T-helper 17 cell (primary cell): ENCODE measurements around the gene SNAPC4. TPM values are rescaled to one million over a fixed set of nuclear protein-coding genes. Genes with fewer than 3 reads are reported as not detected.
A peak's percentile ranks its signal among the peaks of the same experiment; 100 is the strongest.

Source experiments
- ATAC-seq: fragments of 150-1000 bp; cut with Tn5 transposase; 2 replicates; pipeline ENCODE4 v1.10.0; 2021; ENCODE audit warnings: mild to moderate bottlenecking, moderate library complexity
- DNase-seq, 3 donors: peaks; one replicate each; pipeline versions ENCODE4 v3.0.0 to v3.0.0-alpha.2; 2020 to 2021
- H3K9me3 ChIP-seq: one replicate; pipeline ENCODE4 v1.7.0; 2013; ENCODE audit warnings: low read length, mild to moderate bottlenecking; ENCODE audit not compliant: control insufficient read depth, poor library complexity, severe bottlenecking
- H3K27ac Mint-ChIP-seq: one replicate; pipeline ENCODE4 v1.8.0; 2022; ENCODE audit warnings: mild to moderate bottlenecking, moderate library complexity, mixed read lengths
- H3K27me3 Mint-ChIP-seq: one replicate; pipeline ENCODE4 v1.8.0; 2022; ENCODE audit warnings: mixed read lengths
- H3K36me3 Mint-ChIP-seq: one replicate; pipeline ENCODE4 v1.8.0; 2022; ENCODE audit warnings: low read depth, mixed read lengths
- H3K4me1 Mint-ChIP-seq: one replicate; pipeline ENCODE4 v1.8.0; 2022; ENCODE audit warnings: mild to moderate bottlenecking, mixed read lengths
- H3K4me3 Mint-ChIP-seq: one replicate; pipeline ENCODE4 v1.8.0; 2022; ENCODE audit warnings: mild to moderate bottlenecking, moderate library complexity, mixed read lengths
- total RNA-seq, 4 donors: library from RNA in 2 of 4; stranded (reverse) in 2 of 4; gene quantifications; one replicate each; pipeline ENCODE4 v1.2.3 and lab custom pipeline; 2022 to 2026

The SNAPC4 gene
- total RNA-seq, 2 donors from 2014 or later: 10.6 to 11.0 TPM

DNA sequence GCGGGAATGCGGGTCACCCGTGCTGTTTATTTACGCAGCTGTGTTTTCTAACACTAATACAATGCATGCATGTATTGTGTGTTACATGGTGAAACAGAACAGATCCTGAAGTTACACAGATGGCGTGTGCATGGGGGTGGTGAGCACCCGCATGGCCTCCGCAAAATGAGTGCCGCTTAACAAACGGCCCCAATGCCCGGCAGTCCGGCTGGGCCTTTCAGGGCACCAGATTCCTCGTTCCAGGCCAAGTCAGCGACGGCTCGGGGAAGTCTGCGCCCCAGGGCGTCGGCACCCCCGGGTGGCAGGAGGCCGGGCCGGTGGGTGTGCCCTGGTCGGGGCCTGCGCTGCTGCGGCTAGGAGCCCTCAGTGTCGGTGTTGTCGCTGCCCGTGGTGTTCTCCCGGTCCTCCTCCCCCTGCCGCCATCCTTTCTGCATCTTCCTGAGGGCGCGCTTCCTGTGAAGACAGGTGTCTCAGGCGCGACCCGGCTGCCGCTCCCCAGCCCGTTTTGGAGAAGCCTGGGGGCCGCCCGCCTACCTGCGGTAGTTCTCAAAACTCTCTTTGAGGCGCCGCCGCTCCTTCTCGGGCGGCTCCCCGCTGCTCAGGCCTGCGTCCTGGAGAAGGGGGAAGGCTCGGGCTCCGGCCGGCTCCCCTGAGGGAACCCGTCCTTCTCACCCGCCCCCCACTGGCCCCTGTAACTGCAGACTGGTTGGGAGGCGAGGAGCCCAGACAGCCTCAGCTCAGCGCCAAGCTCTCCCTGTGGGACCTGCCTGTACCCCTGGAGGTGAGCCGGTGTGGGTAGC is 35.8 kb downstream of the SNAPC4 start:
- H3K9me3 ChIP-seq: no peaks in the 10 kb centered on the region
- Mint-ChIP-seq H3K4me1 (peaks cover 7% of the 10 kb centered on the region), H3K36me3 (no peaks in the 10 kb centered on the region), H3K27ac (no peak overlapping the region), H3K27me3 (no peaks in the 10 kb centered on the region), H3K4me3 (peak overlapping the region; percentile 69)
- no peak for DNase-seq
- ATAC-seq: peak; percentile 1

GRCh38 chr9:136363106-136363948 is 36.6 kb downstream of the SNAPC4 start, which contains the start of gene DNLZ:
DNLZ (minus strand) TSS chr9:136363744; CDS start chr9:136363714, 30 bp downstream.
- ATAC-seq: peak; percentile 88
- H3K4me3 Mint-ChIP-seq: peak within 1 kb of the TSS; percentile 83
- H3K4me1 Mint-ChIP-seq: peaks cover 7% of the 10 kb centered on the region

GRCh38 chr9:136362450-136362784 is 37.6 kb downstream of the SNAPC4 start:
- no peaks in the 10 kb centered on the region for H3K36me3 Mint-ChIP-seq
- peak overlapping the region; percentile 34 for H3K27ac Mint-ChIP-seq
- H3K27me3 Mint-ChIP-seq: no peaks in the 10 kb centered on the region
- peak overlapping the region; percentile 21 for H3K4me3 Mint-ChIP-seq
- no peak for ATAC-seq
- no peaks in the 10 kb centered on the region for H3K9me3 ChIP-seq
- peaks cover 7% of the 10 kb centered on the region for H3K4me1 Mint-ChIP-seq
- no peak for DNase-seq

More at GRCh38 chr9:136363106-136363948, 36.6 kb downstream of the SNAPC4 start, which contains the start of gene DNLZ:
- H3K27me3 Mint-ChIP-seq: no peaks in the 10 kb centered on the region
- peak within 1 kb of the TSS; percentile 34 for H3K27ac Mint-ChIP-seq
- H3K9me3 ChIP-seq: no peaks in the 10 kb centered on the region
- DNase-seq: peak; percentile 87 to 93 (median 91)
- H3K36me3 Mint-ChIP-seq: no peaks in the 10 kb centered on the region

DNA sequence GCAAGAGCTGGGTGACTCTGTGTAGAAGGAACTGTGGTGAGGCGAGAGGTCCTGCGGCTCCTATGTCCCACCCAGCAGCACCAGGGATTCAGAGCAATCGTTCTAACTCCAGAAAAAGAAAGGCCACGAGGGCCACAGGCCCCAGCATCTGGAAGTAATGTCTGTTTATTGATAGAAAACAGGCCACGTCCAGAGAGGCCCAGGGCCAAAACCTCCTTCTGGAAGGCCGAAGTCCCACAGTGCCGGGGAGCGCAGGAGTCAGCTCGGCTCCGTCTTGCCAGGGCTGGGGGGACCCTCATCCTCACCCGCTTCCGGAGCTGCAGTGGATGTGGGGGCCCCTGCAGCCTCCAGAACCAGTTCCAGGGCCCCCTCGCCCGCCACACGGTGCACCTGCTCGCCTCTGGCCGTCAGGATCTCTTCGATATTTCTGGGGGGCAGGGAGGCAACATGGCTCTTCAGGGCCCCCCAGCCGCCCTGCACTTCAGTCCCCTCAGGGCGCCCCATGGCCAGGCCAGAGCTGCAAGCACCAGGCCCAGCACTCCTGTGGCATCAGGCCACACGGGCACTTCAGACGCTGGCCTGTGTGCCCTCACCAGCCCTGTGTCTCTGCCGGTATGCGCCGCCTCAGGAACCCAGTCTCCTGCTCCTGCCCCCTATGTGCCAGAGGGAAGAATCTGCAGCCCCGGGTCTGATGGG is 38.1 kb downstream of the SNAPC4 start:
- Mint-ChIP-seq H3K27ac (no peak overlapping the region), H3K36me3 (no peaks in the 10 kb centered on the region), H3K4me1 (peaks cover 7% of the 10 kb centered on the region), H3K27me3 (no peaks in the 10 kb centered on the region), H3K4me3 (peak overlapping the region; percentile 53)
- DNase-seq: no peak
- no peaks in the 10 kb centered on the region for H3K9me3 ChIP-seq
- no peak for ATAC-seq

- no peak for ATAC-seq
- Mint-ChIP-seq H3K27ac (no peak overlapping the region), H3K36me3 (no peaks in the 10 kb centered on the region), H3K4me3 (peak overlapping the region; percentile 53), H3K4me1 (peaks cover 9% of the 10 kb centered on the region), H3K27me3 (no peaks in the 10 kb centered on the region)
- no peaks in the 10 kb centered on the region for H3K9me3 ChIP-seq
- no peak for DNase-seq
Observed at GRCh38 chr9:136361047-136361753, 38.8 kb downstream of the SNAPC4 start.

DNA sequence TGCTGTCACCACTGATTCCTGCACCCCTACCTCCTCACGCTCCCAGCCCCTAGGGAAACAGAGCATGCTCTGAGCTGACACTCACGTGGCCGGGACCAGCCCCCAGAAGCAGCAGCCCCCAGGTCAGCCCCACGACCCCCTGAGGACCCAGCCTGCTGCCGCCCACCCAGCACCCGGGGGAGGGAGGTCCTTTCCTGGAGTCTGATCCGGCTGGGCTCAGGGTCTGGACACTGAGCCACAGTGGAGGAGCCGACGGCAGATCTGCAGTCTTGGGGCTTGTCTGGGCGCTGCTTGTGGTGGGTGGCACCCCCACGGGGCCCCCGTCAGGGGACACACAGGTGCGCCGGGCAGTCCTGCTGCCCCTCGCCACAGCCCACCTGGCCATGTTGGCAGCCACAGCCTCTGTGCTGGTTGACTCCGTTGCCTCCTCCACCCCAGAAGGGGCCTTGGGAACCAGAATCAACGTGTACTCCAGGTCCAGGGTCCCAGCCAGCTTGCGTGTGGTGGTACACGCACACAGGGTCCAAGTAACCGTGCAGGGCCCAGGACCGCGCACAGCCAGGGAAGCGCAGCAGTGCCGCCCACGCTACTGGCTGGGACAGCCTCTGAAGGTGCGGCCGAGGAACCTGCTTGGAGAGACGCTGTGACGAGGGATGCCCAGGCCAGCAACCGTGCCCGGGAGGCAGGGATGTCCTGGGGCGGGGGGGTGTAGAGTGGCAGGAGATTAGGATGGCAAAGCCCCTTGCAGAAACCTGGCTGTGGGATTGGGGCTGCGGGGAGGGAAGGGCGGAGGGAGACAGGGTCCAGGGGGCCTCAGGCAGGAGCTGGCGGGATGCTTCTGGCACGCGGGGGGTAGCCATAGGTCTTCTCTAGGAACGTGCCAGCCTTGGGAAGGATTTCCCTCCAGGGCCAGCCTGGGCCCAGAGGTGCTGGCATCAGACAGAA is 39.9 kb downstream of the SNAPC4 start:
- DNase-seq: no peak
- H3K4me3 Mint-ChIP-seq: no peak overlapping the region
- H3K27me3 Mint-ChIP-seq: no peaks in the 10 kb centered on the region

DNA sequence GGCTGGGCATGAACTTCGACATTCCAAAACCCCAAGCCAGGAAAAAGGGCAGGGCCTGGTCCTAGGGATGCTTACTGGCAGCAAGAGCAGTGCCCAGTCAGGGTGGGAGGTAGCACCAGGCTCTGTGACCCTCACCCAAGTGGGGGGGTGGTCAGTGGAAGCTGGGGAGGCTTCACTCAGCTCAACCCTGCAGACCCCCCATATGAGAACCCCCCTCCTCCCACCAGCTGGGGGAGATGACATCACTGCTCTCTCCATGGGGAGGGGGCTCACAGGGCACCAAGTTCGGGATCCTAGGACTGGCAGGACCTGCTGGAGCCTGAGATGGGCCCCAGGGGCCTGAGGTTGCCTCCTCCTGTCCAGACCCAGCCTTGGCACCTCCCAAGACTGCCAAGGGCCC is 41.1 kb downstream of the SNAPC4 start:
- DNase-seq: no peak
- Mint-ChIP-seq H3K4me3 (no peak overlapping the region), H3K27me3 (no peaks in the 10 kb centered on the region), H3K4me1 (peaks cover 4% of the 10 kb centered on the region), H3K27ac (no peak overlapping the region), H3K36me3 (no peaks in the 10 kb centered on the region)
- no peaks in the 10 kb centered on the region for H3K9me3 ChIP-seq
- ATAC-seq: no peak

More for the DNA sequence above, 39.9 kb downstream of the SNAPC4 start:
- no peaks in the 10 kb centered on the region for H3K9me3 ChIP-seq
- H3K4me1 Mint-ChIP-seq: peaks cover 4% of the 10 kb centered on the region
- ATAC-seq: no peak
- H3K27ac Mint-ChIP-seq: no peak overlapping the region
- H3K36me3 Mint-ChIP-seq: no peaks in the 10 kb centered on the region

DNA sequence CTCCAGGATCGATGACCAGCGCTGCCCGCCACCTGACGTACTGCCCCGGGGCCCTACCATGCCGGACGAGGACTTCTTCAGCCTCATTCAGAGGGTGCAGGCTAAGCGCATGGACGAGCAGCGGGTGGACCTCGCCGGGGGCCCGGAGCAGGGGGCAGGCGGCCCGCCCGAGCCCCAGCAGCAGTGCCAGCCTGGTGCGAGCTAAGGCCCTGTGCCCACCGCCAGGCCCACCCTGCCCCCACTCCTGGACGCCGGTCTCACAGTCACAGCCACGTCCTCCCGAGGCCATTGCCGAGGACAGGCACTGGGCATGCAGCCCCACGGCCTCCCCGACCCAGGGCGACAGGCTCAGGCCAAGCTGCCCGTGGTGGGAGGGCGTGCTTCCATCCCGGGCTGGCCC is 42.0 kb downstream of the SNAPC4 start:
- H3K27me3 Mint-ChIP-seq: no peaks in the 10 kb centered on the region
- no peak for DNase-seq
- no peak overlapping the region for H3K27ac Mint-ChIP-seq
- H3K4me1 Mint-ChIP-seq: peaks cover 4% of the 10 kb centered on the region
- no peak for ATAC-seq
- H3K9me3 ChIP-seq: no peaks in the 10 kb centered on the region
- no peaks in the 10 kb centered on the region for H3K36me3 Mint-ChIP-seq
- H3K4me3 Mint-ChIP-seq: no peak overlapping the region

GRCh38 chr9:136357202-136357725 is 42.7 kb downstream of the SNAPC4 start:
- H3K27me3 Mint-ChIP-seq: no peaks in the 10 kb centered on the region
- ATAC-seq: no peak
- H3K4me3 Mint-ChIP-seq: no peak overlapping the region
- H3K27ac Mint-ChIP-seq: no peak overlapping the region
- H3K4me1 Mint-ChIP-seq: peaks cover 2% of the 10 kb centered on the region
- no peaks in the 10 kb centered on the region for H3K36me3 Mint-ChIP-seq
- no peaks in the 10 kb centered on the region for H3K9me3 ChIP-seq
- DNase-seq: no peak

DNA sequence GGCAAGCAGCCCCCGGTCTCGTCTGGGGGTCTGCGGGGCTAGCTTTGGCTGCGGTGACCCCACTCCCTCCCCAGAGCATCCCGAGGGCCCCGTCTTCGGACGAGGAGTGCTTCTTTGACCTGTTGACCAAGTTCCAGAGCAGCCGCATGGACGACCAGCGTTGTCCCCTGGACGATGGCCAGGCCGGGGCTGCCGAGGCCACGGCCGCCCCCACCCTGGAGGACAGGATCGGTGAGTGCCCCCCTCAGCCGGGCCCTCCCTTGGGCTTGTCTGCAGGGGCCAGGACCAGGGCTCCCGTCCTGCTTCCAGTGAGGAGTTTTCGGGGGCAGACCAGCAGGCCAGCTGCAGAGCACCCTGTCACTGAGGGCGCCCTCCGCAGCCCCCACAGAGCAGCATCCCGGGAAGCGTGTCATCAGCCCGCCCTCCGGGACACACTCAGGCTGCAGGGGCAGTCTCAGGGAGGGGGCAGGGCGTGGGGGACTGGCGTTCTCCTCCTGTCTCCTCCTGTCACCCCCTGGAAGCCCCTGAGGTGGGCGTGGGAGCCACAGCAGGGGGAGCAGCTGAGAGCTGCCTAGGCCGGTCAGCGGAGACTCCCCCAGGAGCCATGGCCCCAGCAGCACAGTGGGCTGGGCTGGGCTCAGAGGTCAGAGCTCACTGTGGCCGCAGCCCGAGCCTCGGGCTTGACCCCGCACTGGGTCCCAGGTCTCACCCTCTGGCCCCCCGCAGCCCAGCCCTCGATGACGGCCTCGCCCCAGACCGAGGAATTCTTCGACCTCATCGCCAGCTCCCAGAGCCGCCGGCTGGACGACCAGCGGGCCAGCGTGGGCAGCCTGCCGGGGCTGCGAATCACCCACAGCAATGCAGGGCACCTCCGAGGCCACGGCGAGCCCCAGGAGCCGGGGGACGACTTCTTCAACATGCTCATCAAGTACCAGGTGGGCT is 44.1 kb downstream of the SNAPC4 start:
- DNase-seq (no peak), ATAC-seq (no peak)
- no peaks in the 10 kb centered on the region for H3K9me3 ChIP-seq
- no peak overlapping the region for H3K27ac Mint-ChIP-seq
- no peak overlapping the region for H3K4me3 Mint-ChIP-seq
- no peaks in the 10 kb centered on the region for H3K36me3 Mint-ChIP-seq
- no peaks in the 10 kb centered on the region for H3K27me3 Mint-ChIP-seq
- H3K4me1 Mint-ChIP-seq: peaks cover 2% of the 10 kb centered on the region

DNA sequence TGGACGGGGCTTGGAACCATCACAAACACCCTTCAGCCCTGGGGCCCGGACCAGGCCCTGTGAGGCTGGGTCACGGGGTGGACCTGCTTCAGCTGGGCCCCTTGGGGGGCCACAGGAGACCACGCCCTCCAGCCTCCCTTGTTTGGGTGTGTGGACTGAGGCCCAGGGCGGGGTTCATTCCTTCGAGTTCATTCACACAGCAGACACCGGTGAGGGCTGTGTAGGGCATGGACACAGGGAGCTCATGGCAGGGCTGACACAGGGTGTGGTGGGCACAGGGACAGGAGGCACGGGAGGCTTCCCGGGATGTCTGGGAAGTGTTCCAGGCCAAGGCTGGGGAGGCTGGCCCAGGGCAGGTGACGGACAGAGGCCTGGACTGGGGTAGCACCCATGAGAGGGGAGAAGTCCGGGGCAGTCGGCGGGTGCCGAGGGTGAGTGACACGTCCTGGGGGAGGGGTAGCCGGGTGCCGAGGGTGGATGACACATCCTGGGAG is 45.3 kb downstream of the SNAPC4 start:
- no peak for ATAC-seq
- H3K36me3 Mint-ChIP-seq: no peaks in the 10 kb centered on the region
- no peak for DNase-seq
- no peaks in the 10 kb centered on the region for H3K9me3 ChIP-seq
- no peaks in the 10 kb centered on the region for H3K27me3 Mint-ChIP-seq
- peaks cover 2% of the 10 kb centered on the region for H3K4me1 Mint-ChIP-seq
- H3K4me3 Mint-ChIP-seq: no peak overlapping the region
- no peak overlapping the region for H3K27ac Mint-ChIP-seq
